K562 (cell line): ENCODE results near the gene METAP2.

Experiments
- CTCF ChIP-seq, 3 experiments: IDR thresholded peaks in 2 of 3; conservative IDR thresholded peaks in 1 of 3; 2 replicates each; pipeline ENCODE4 v1.5.1; 2011 to 2012; ENCODE audit warnings: low read length in 3 of 3, mild to moderate bottlenecking in 3 of 3, control low read depth in 2 of 3, improper control_type of control experiment in 1 of 3, inconsistent platforms in 1 of 3, low read depth in 1 of 3, mixed read lengths in 1 of 3, moderate library complexity in 1 of 3; ENCODE audit not compliant: insufficient read depth in 2 of 3
- DPF2 ChIP-seq: fragments of 450-650 bp; IDR thresholded peaks from 2 replicates; pipeline ENCODE4 v1.6.1; 2016
- EZH2 ChIP-seq: IDR thresholded peaks from 2 replicates; pipeline ENCODE4 v1.6.1; 2012; ENCODE audit warnings: low read depth, mild to moderate bottlenecking, inconsistent platforms, low read length, borderline replicate concordance
- L3MBTL2 ChIP-seq: fragments of 450-650 bp; IDR thresholded peaks from 2 replicates; pipeline ENCODE4 v1.6.1; 2016; ENCODE audit warnings: mild to moderate bottlenecking, moderate library complexity
- NCOA6 ChIP-seq: fragments of 450-650 bp; IDR thresholded peaks from 2 replicates; pipeline ENCODE4 v1.6.1; 2017; ENCODE audit warnings: mild to moderate bottlenecking
- TCF7L2 ChIP-seq: fragments of 150-350 bp; IDR thresholded peaks from 2 replicates; pipeline ENCODE4 v1.6.1; 2016; ENCODE audit warnings: low read depth, mild to moderate bottlenecking, low read length, moderate library complexity
- ZBTB8A ChIP-seq: fragments of 450-650 bp; IDR thresholded peaks from 2 replicates; pipeline ENCODE4 v1.6.1; 2018; ENCODE audit warnings: mild to moderate bottlenecking, moderate library complexity; ENCODE audit not compliant: partially characterized antibody
- ZKSCAN8 ChIP-seq: fragments of 200-800 bp; sonication (Bioruptor generic); IDR thresholded peaks from 2 replicates; pipeline ENCODE4 v1.6.1; 2016; ENCODE audit warnings: missing genetic modification characterization, missing compliant biosample characterization
- ZSCAN29 ChIP-seq: fragments of 450-650 bp; IDR thresholded peaks from 2 replicates; pipeline ENCODE4 v1.6.1; 2017

GRCh38 chr12:95484524-95484923 is 10.6 kb downstream of the METAP2 start:
- no peak for TF ChIP-seq CTCF (IDR thresholded peaks at IDR 0.05 in 2 of 3, conservative IDR thresholded peaks at IDR 0.05 in 1 of 3; ENCODE audit: insufficient read depth in 2 of 3, low read depth in 1 of 3, low read length in 3 of 3)
- no peak for TF ChIP-seq L3MBTL2
- TF ChIP-seq ZKSCAN8 (CRISPR knock-in tag), result no peak
- TF ChIP-seq ZSCAN29, result no peak
- TF ChIP-seq DPF2, result no peak
- TF ChIP-seq TCF7L2, result no peak
- TF ChIP-seq EZH2, result no peak
- TF ChIP-seq NCOA6, result no peak
- no peak for TF ChIP-seq ZBTB8A
